ENCODE measurements around the gene CLEC16A.

GRCh38 chr16:11211977-11212797, 267.8 kb downstream of the CLEC16A start:
- TF ChIP-seq KAT8 (IDR thresholded peaks at IDR 0.05; ENCODE audit: low read depth) (no peak), MYC (IDR thresholded peaks at IDR 0.05; ENCODE audit: low read depth, low read length) (no peak), MYC (CRISPR knock-in tag; IDR thresholded peaks at IDR 0.05; ENCODE audit: borderline replicate concordance, low read depth) (no peak)

Data from K562 (cell line).